Type B pancreatic cell (in vitro differentiated cells): ENCODE measurements around the gene RILP. TPM values are rescaled to one million over a fixed set of nuclear protein-coding genes. Genes with fewer than 3 reads are reported as not detected.
A peak's percentile ranks its signal among the peaks of the same experiment; 100 is the strongest.
"Not testable (repeated sequence)": the region's sequence is repeated elsewhere in the genome, so short reads cannot be mapped to it uniquely, and the experiment has no call there.

ENCODE experiments used
- DNase-seq: peaks from one replicate; pipeline ENCODE4 v3.0.0; 2021; ENCODE audit warnings: mixed read lengths; ENCODE audit not compliant: unreplicated experiment; ENCODE audit errors: extremely low spot score
- H3K27ac Mint-ChIP-seq: 2 replicates; pipeline ENCODE4 v1.8.0; 2021; ENCODE audit warnings: mild to moderate bottlenecking, mixed read lengths
- H3K27me3 Mint-ChIP-seq: 2 replicates; pipeline ENCODE4 v1.8.0; 2021; ENCODE audit warnings: mixed read lengths
- H3K36me3 Mint-ChIP-seq: 2 replicates; pipeline ENCODE4 v1.8.0; 2021; ENCODE audit warnings: mixed read lengths
- H3K4me1 Mint-ChIP-seq: one replicate; pipeline ENCODE4 v1.8.0; 2021; ENCODE audit warnings: mixed read lengths; ENCODE audit not compliant: unreplicated experiment
- H3K4me3 Mint-ChIP-seq: 2 replicates; pipeline ENCODE4 v1.8.0; 2021; ENCODE audit warnings: mild to moderate bottlenecking, mixed read lengths
- H3K9me3 Mint-ChIP-seq: 2 replicates; pipeline ENCODE4 v1.8.0; 2021; ENCODE audit warnings: mixed read lengths
- long read RNA-seq: library from polyadenylated mRNA; unstranded; transcript quantifications from one replicate; pipeline ENCODE4 v2.0.0, GENCODE V29; 2020
- total RNA-seq: library from RNA; stranded (reverse); gene quantifications from 2 replicates; pipeline ENCODE4 v1.2.1, GENCODE V29; 2021; ENCODE audit warnings: low replicate concordance
- TF ChIP-seq, protein P1 (sequence below): fragments of 200-600 bp; sonication (generic); conservative IDR thresholded peaks from 2 replicates; pipeline ENCODE4 v1.5.0; 2021; ENCODE audit warnings: antibody characterized with exemption, mild to moderate bottlenecking

The RILP gene
- total RNA-seq: 5.9 and 6.4 TPM in 2 replicates
- long read RNA-seq: 0 reads

DNA sequence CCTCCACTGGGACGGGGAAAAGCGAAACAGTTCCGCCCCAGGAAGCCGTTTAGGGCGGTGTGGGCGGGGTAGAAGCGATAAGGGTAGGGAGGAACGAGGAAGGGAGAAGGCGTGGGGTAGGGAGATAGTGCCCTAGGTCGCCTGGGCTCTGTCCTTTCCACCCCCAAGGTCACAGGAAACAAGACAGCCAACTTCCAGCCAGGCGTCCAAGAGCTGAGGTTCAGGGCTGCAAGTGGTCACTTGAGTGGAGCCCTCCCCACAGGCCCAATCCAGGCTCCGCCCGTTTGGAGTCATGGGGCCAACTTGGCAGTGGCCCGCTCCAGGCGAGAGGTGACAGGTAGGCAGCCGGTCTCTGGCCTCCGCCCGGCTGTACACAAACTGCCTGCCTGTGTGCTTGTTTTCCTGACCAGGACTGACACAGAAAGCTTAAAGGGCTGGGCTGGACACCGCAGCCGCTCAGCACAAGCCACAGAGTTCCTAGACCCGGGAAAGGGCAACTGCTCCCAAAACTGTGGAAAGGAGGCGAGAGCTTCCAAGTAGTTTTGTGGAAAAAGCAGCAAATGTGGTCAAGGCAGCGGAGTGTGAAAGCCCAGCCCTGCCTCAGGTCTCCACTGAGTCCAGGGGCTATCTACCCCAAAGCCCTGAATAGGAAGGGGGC is at the start of gene RILP:
Gene RILP, minus strand, starts transcription at position 23 of the 658 bp plus-strand sequence. CDS start 62 bp downstream, outside the sequence.
- TF ChIP-seq, protein P1, sequence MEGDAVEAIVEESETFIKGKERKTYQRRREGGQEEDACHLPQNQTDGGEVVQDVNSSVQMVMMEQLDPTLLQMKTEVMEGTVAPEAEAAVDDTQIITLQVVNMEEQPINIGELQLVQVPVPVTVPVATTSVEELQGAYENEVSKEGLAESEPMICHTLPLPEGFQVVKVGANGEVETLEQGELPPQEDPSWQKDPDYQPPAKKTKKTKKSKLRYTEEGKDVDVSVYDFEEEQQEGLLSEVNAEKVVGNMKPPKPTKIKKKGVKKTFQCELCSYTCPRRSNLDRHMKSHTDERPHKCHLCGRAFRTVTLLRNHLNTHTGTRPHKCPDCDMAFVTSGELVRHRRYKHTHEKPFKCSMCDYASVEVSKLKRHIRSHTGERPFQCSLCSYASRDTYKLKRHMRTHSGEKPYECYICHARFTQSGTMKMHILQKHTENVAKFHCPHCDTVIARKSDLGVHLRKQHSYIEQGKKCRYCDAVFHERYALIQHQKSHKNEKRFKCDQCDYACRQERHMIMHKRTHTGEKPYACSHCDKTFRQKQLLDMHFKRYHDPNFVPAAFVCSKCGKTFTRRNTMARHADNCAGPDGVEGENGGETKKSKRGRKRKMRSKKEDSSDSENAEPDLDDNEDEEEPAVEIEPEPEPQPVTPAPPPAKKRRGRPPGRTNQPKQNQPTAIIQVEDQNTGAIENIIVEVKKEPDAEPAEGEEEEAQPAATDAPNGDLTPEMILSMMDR: no peak
- H3K36me3 Mint-ChIP-seq: peaks cover 17% of the 10 kb centered on the region
- peak; percentile 73 for DNase-seq
- H3K4me3 Mint-ChIP-seq: peak within 1 kb of the TSS; percentile 81
- H3K27ac Mint-ChIP-seq: peak within 1 kb of the TSS; percentile 48
- H3K9me3 Mint-ChIP-seq: no peaks in the 10 kb centered on the region
- no peaks in the 10 kb centered on the region for H3K27me3 Mint-ChIP-seq
- peaks cover 5% of the 10 kb centered on the region for H3K4me1 Mint-ChIP-seq

DNA sequence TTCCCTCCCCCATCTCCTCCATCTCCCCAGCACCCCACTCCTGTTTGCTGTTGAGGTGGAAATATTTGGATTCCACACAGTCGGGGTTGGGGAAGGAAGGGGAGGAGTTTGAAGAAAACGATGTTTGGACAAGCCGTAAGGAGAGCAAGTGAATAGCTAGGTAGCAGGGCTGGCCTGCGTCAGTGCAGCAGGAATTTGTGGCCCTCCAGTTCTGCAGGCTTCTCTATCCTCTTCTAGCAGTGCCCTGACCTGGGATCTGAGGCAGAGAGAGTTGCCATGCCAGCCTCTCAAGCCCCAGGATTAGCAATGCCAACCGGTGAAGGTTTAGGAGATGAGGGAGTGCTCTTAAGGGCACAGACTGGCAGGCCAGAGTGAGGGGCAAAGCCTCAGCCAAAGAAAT is 48.0 kb upstream of the RILP start:
- no peak for DNase-seq
- Mint-ChIP-seq H3K9me3 (peaks cover 2% of the 10 kb centered on the region), H3K27ac (no peak overlapping the region), H3K27me3 (no peaks in the 10 kb centered on the region), H3K36me3 (no peaks in the 10 kb centered on the region), H3K4me1 (peaks cover 3% of the 10 kb centered on the region), H3K4me3 (no peak overlapping the region)
- TF ChIP-seq, protein P1: no peak

DNA sequence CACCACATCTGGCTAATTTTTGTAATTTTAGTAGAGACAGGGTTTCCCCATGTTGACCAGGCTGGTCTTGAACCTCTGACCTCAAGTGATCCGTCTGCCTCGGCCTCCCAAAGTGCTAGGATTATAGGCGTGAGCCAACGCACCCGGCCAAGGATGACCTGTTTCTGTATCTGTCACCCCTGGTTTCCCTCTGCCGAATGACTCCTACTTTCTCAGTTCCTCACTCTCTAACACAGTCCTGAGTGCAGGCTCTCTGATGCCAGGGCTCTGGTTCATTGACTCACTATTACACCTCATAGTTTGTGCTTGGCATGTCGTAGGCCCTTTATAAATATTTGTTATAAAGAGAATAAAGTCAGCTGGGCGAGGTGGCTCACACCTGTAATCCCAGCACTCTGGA is 45.7 kb upstream of the RILP start:
- no peak overlapping the region for H3K27ac Mint-ChIP-seq
- TF ChIP-seq, protein P1: no peak
- peaks cover 3% of the 10 kb centered on the region for H3K4me1 Mint-ChIP-seq
- H3K4me3 Mint-ChIP-seq: no peak overlapping the region
- peaks cover 4% of the 10 kb centered on the region for H3K9me3 Mint-ChIP-seq
- H3K36me3 Mint-ChIP-seq: no peaks in the 10 kb centered on the region
- no peak for DNase-seq
- H3K27me3 Mint-ChIP-seq: no peaks in the 10 kb centered on the region

DNA sequence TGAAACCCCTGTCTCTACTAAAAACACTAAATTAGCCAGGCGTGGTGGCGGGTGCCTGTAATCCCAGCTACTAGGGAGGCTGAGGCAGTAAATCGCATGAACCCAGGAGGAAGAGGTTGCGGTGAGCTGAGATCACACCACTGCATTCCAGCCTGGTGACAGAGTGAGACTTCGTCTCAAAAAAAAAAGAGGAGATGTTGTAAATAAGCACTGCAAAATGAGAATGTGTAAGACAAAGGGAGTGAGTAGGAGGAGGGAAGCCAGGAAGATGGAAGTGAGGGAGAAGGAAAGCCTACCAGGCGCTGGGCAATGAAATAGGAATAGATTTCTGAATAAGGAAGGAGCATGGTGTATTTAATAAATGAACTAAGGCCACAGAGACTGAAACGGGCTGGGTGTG is 43.7 kb upstream of the RILP start:
- no peaks in the 10 kb centered on the region for H3K27me3 Mint-ChIP-seq
- H3K9me3 Mint-ChIP-seq: peaks cover 4% of the 10 kb centered on the region
- no peak overlapping the region for H3K4me3 Mint-ChIP-seq
- no peaks in the 10 kb centered on the region for H3K36me3 Mint-ChIP-seq
- H3K4me1 Mint-ChIP-seq: peaks cover 3% of the 10 kb centered on the region
- H3K27ac Mint-ChIP-seq: no peak overlapping the region
- no peak for DNase-seq
- TF ChIP-seq, protein P1: no peak

GRCh38 chr17:1690544-1691221 is 41.0 kb upstream of the RILP start:
- Mint-ChIP-seq H3K36me3 (no peaks in the 10 kb centered on the region), H3K9me3 (peaks cover 4% of the 10 kb centered on the region), H3K4me1 (no peaks in the 10 kb centered on the region), H3K27me3 (no peaks in the 10 kb centered on the region), H3K4me3 (no peak overlapping the region), H3K27ac (no peak overlapping the region)
- TF ChIP-seq, protein P1: no peak
- DNase-seq: no peak

- H3K9me3 Mint-ChIP-seq, H3K27ac Mint-ChIP-seq, H3K4me3 Mint-ChIP-seq, DNase-seq, H3K27me3 Mint-ChIP-seq: not testable (repeated sequence)
- Mint-ChIP-seq H3K4me1 (peaks cover 14% of the 10 kb centered on the region), H3K36me3 (peaks cover 13% of the 10 kb centered on the region)
Observed at GRCh38 chr17:1688405-1688804, 38.7 kb upstream of the RILP start.
